HepG2 (cell line): Measurements from ENCODE around the gene SCUBE2.

Source experiments
- CHD4 ChIP-seq: fragments of 200-600 bp; sonication (generic); IDR thresholded peaks from 2 replicates; pipeline ENCODE4 v1.7.0; 2017; ENCODE audit warnings: mild to moderate bottlenecking, low read length, borderline replicate concordance
- JUN ChIP-seq: sonication (generic); formaldehyde crosslinking; IDR thresholded peaks from 2 replicates; pipeline ENCODE4 v1.4.0; 2020; ENCODE audit warnings: mild to moderate bottlenecking, missing genetic modification reagents
- NR2C2 ChIP-seq: sonication (generic); formaldehyde crosslinking; IDR thresholded peaks from 2 replicates; pipeline ENCODE4 v1.4.0; 2020; ENCODE audit warnings: missing genetic modification reagents, mild to moderate bottlenecking, moderate library complexity, borderline replicate concordance
- POLR2A ChIP-seq, 2 experiments: IDR thresholded peaks; 2 replicates each; pipeline ENCODE4 v1.6.1; 2011; ENCODE audit warnings: low read depth in 2 of 2, low read length in 2 of 2, mild to moderate bottlenecking in 1 of 2, moderate library complexity in 1 of 2; ENCODE audit not compliant: insufficient read depth in 1 of 2
- RARG ChIP-seq: sonication (generic); formaldehyde crosslinking; IDR thresholded peaks from 2 replicates; pipeline ENCODE4 v1.4.0; 2020; ENCODE audit warnings: low read depth, mild to moderate bottlenecking, missing genetic modification reagents
- ZNF619 ChIP-seq: sonication (generic); formaldehyde crosslinking; IDR thresholded peaks from 2 replicates; pipeline ENCODE4 v1.4.0; 2020; ENCODE audit warnings: mild to moderate bottlenecking, missing genetic modification reagents
- ZNF703 ChIP-seq: sonication (generic); formaldehyde crosslinking; IDR thresholded peaks from 2 replicates; pipeline ENCODE4 v1.5.1; 2020; ENCODE audit warnings: missing genetic modification reagents, mild to moderate bottlenecking, moderate library complexity, borderline replicate concordance

DNA sequence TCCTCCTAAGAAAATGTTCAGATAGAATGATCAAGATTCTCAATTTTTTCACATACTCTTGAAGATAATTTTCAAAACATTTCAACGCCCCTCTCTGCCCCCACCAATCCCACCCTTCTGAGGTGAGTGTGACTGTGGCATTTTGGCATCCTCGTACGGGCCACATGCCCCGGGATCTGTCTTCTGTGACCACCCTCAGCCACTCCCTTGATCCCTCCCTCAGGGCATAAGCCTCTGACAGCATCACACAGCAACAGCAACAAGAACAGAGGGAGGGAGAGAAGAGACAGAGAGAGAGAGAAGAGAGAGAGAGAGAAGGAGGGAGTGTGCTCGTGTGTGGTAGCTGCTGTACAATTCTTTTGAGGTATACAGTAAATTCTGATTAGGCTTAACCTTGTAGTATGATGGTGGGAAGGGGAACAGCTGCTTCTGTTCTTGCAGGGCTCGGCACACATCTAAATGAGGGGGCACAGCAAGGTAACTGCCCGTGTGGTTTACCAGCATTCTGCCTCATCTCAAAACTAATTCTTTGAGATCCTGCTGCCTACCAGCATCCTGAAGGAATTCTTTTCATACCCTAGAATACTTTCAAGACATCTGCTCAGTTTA, 21.4 kb downstream of the SCUBE2 start:
- TF ChIP-seq POLR2A (IDR thresholded peaks at IDR 0.05; ENCODE audit: insufficient read depth in 1 of 2, low read depth in 2 of 2, low read length in 2 of 2) (no peak), ZNF703 (CRISPR knock-in tag) (no peak), NR2C2 (no peak), CHD4 (no peak), JUN (CRISPR knock-in tag) (no peak), ZNF619 (CRISPR knock-in tag) (no peak), RARG (no peak)
